GM18511 (cell line): Measurements from ENCODE around the gene POLRMT.
"Not testable (repeated sequence)": the region's sequence is repeated elsewhere in the genome, so short reads cannot be mapped to it uniquely, and the experiment has no call there.

Experiments
- ATAC-seq: cut with Tn5 transposase; IDR thresholded peaks from one replicate; pipeline ENCODE4 v1.9.1; 2021; ENCODE audit warnings: mild to moderate bottlenecking, moderate library complexity; ENCODE audit not compliant: unreplicated experiment

POLRMT gene

GRCh38 chr19:595326-596262 is 37.7 kb downstream of the POLRMT start:
- no peak for ATAC-seq

DNA sequence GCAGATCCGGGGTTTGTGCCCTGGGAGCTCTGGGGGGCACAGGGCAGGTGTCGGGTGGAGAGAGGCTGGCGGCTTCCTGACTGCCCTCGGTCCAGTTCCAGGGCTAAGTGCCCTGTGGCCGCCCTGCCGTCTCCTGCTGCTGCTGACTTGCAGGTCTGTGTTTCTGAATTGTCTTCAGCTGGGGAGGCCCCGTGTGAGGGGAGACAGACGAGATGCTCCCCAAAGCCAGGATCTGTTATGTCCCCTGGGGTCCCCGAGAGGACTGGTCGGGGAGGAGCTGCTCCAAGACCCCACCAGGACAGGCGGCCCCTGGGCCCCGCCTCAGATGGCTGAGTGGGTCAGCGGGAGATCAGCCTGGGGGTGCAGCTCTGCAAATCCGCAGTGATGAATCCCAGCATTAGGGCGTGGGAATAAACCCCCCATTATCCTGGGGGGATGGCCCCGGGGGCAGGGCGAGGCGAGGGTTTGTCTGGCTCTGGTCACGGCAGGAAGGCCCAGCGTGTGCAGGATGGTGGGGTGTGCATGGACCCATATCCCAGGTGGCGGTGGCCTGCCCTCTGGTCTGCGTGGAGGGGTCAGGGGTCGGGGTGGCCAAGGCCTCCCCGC is 39.0 kb downstream of the POLRMT start:
- no peak for ATAC-seq

GRCh38 chr19:593505-593904 is 39.8 kb downstream of the POLRMT start:
- ATAC-seq, result no peak

DNA sequence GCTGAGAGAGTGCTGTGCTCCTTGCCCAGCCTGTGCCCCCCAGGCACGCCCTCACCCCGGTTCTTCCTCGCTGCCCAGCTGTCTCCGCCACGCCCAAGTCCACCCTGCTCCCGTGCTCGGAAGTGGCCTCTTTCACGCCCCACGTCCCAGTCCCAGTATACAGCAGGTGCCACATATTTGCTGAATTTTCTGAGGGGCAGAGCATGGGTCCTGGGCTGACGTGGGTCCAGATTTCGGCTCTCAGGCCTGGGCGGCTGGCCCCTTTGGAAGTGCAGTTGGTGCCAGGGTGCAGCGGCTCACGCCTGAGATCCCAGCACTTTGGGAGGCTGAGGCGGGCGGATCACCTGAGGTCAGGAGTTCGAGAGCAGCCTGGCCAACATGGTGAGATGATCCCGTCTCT is 40.3 kb downstream of the POLRMT start:
- no peak for ATAC-seq

DNA sequence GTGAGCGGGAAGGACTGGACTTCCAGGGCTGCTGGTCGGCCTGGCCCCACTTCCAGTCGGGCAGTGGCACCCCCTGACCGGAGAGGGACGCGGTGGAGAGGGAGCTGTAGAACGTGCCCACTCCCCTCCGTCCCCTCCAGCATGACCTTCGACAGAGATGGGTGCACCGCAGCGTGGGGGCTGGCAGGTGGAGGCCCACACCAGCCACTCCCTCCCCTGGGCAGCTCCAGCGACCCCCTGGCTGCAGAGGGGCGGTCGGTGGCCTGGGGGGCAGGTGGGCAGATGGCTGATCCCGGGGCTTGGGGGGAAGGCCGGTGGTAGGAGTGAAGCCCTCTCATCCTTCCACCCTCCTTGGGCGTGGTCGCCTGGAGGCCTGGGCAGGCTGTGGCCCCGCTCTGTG is 41.2 kb downstream of the POLRMT start:
- no peak for ATAC-seq

DNA sequence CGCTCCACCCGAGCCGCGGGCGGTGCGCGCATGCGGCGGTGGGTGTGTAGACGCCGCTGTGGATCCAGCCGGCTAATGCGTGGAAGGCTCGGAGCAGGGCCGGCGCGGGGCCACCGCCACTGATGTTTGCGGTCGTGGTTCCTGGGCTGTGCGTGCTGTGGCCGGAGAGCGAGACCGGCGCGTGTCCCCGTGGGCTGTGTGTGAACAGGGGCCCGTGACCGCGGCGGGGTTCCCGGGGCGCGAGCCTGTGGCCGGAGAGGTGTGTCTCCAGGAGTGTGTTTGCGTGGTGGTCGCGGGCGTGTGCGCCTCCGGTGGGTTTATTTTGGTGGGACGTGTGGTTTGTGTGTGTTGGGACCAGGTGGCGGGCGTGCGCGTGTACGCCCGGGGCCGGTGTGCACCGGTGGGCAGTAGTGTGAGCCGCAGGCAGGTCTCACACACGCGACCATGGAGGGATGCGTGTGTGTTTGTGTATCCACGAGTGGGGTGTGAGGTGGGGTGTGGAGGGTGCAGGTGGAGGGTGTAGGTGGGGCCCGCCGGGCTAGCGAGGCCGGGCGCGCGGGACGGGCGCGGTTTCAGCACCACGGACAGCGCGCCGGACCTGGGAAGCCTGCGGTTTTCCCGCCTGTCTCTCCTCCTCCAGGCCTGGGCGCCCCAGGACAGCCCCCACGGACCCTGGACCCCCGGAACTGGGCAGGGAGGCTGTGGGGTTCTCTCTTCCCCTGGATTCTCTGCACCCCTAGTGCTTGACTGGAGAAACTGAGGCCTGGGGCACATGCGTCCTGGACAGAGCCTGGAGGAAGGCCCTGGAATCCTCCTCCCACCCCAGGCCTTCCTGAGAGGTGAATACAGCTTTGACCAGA is 42.0 kb downstream of the POLRMT start:
- no peak for ATAC-seq

GRCh38 chr19:590750-591098 is 42.6 kb downstream of the POLRMT start:
- ATAC-seq, result no peak

DNA sequence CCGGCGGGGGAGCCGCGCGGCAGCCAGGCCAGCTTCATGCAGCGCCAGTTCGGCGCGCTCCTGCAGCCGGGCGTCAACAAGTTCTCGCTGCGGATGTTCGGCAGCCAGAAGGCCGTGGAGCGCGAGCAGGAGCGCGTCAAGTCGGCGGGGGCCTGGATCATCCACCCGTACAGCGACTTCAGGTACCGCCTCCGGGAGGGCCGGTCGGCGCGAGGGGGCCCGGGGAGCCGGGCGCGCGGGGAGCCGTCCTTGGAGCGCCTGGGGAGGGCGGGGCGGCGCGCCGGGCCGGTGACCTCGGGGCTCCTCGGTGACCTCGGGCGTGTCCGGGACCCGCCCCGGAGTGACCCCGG is 43.0 kb downstream of the POLRMT start:
- no peak for ATAC-seq

DNA sequence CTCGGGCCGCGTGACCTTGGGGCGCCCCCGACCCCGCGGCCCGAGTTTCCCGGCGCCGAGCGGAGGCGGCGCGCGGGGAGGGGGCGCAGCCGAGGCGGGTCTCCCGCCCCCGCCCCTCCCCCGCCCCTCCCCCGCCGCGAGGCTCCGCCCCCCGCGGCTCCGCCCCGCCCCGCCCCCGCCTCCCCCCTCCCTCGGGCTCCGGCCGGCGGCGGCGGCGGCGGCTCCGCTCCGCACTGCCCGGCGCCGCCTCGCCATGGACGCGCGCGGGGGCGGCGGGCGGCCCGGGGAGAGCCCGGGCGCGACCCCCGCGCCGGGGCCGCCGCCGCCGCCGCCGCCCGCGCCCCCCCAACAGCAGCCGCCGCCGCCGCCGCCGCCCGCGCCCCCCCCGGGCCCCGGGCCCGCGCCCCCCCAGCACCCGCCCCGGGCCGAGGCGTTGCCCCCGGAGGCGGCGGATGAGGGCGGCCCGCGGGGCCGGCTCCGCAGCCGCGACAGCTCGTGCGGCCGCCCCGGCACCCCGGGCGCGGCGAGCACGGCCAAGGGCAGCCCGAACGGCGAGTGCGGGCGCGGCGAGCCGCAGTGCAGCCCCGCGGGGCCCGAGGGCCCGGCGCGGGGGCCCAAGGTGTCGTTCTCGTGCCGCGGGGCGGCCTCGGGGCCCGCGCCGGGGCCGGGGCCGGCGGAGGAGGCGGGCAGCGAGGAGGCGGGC is 43.5 kb downstream of the POLRMT start, which contains the start of gene HCN2:
Gene HCN2, plus strand, starts transcription at position 189 of the 703 bp plus-strand sequence. Its CDS starts 65 bp downstream, at position 254.
- ATAC-seq, result no peak

- ATAC-seq, result no peak
Measured at GRCh38 chr19:588741-589692, 44.3 kb downstream of the POLRMT start.

GRCh38 chr19:588093-588740 is 45.1 kb downstream of the POLRMT start:
- no peak for ATAC-seq

- no peak for ATAC-seq
Measured at GRCh38 chr19:585551-586110, 47.7 kb downstream of the POLRMT start.

DNA sequence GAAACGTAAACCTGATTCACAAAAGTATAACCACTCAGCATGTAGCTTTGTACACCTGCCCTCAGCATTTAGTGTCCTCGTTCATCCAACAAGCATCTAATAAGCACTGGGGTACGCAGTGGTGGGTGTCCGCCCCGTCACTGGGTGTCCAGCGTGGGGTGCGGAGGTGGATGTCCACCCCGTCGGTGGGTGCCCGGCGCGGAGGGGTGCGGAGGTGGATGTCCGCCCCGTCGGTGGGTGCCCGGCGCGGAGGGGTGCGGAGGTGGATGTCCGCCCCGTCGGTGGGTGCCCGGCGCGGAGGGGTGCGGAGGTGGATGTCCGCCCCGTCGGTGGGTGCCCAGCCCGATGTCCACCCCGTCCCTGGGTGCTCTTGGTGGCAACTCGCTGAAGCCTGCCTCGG is 48.2 kb downstream of the POLRMT start:
- ATAC-seq, result not testable (repeated sequence)

GRCh38 chr19:584240-585001 is 48.9 kb downstream of the POLRMT start:
- ATAC-seq, result no peak

DNA sequence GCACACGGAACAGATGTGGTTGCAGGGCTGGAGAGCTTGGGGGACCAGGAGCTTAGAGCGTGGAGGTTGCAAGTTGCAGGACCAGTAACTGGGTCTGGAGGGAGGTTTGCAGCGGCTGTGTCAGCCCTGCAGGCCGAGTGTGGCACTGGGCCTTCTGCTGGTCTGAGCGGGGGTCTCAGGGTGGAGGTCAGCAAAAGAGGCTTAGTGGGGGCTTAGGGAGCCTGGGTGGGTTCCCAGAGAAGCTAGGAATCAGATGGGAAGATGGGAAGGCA is 49.4 kb downstream of the POLRMT start:
- ATAC-seq, result no peak

DNA sequence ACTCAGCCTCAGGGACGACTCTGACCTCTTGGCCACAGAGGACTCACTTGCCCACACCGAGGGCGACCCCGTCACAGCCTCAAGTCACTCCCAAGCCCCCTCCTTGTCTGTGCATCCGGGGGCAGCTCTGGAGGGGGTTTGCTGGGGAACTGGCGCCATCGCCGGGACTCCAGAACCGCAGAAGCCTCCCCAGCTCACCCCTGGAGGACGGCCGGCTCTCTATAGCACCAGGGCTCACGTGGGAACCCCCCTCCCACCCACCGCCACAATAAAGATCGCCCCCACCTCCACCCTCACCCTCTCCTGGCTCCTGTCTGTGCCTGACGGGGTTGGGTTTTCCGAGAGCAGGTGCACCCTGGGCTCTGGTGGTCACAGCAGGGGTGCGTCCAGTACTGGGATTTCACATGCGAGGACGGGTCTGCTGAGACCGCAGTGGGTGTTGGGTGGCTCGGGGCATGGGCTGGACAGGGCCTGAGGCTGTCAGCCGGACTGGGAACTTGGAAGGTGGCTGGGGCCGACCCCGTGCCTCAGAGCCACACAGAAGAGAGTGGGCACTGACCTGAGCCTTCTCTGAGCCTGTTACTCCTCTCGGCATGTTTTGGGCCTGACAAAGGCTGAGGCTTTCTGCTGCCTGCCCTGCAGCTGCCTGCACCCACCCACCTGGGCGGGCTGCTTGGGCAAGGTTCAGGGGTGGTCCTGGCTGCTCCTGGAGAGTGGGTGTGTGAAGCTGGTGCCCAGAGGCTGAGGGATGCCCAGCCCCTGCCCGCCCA is 50.0 kb downstream of the POLRMT start:
- no peak for ATAC-seq

GRCh38 chr19:582497-583197 is 50.7 kb downstream of the POLRMT start:
- no peak for ATAC-seq
